Panc1 (cell line): ENCODE results near the gene DNAI2.

Experiments
- POLR2AphosphoS5 ChIP-seq: IDR thresholded peaks from 2 replicates; pipeline ENCODE4 v1.6.1; 2012; ENCODE audit warnings: mild to moderate bottlenecking, low read depth, low read length, moderate library complexity
- TF ChIP-seq, protein P1 (sequence below): fragments of 450-650 bp; IDR thresholded peaks from 2 replicates; pipeline ENCODE4 v1.5.1; 2017; ENCODE audit warnings: mild to moderate bottlenecking
- TF ChIP-seq, protein P2 (sequence below), 2 experiments: IDR thresholded peaks; 2 replicates each; pipeline ENCODE4 v1.6.1; 2011 to 2012; ENCODE audit warnings: low read depth in 2 of 2, control low read depth in 1 of 2, low read length in 1 of 2, mild to moderate bottlenecking in 1 of 2, moderate library complexity in 1 of 2; ENCODE audit not compliant: insufficient read depth in 1 of 2

DNA sequence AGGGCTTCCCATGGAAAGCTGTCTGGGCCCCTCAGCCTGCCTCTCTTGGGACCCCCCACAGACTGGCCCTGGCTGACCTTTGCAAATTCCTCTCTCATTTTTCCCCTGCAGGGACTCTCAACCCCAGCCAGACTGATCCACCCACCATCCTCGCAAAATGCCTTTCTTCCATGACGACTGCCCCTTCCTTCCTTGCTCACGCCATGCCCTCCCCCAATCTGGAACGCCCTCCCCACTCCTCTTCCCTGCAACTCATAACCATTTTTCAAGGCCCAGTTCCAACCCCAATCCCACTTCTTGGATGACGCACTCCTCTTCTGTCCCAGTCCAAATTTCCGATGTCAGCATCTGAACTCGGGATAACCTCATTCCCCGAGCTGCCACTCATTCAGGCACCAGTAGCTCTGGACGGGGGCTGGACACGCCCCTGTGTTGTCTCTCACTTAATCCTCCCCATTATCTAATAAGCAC, 1.3 kb upstream of the DNAI2 start:
- TF ChIP-seq, protein P1, sequence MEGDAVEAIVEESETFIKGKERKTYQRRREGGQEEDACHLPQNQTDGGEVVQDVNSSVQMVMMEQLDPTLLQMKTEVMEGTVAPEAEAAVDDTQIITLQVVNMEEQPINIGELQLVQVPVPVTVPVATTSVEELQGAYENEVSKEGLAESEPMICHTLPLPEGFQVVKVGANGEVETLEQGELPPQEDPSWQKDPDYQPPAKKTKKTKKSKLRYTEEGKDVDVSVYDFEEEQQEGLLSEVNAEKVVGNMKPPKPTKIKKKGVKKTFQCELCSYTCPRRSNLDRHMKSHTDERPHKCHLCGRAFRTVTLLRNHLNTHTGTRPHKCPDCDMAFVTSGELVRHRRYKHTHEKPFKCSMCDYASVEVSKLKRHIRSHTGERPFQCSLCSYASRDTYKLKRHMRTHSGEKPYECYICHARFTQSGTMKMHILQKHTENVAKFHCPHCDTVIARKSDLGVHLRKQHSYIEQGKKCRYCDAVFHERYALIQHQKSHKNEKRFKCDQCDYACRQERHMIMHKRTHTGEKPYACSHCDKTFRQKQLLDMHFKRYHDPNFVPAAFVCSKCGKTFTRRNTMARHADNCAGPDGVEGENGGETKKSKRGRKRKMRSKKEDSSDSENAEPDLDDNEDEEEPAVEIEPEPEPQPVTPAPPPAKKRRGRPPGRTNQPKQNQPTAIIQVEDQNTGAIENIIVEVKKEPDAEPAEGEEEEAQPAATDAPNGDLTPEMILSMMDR, result no peak
- TF ChIP-seq, protein P2, sequence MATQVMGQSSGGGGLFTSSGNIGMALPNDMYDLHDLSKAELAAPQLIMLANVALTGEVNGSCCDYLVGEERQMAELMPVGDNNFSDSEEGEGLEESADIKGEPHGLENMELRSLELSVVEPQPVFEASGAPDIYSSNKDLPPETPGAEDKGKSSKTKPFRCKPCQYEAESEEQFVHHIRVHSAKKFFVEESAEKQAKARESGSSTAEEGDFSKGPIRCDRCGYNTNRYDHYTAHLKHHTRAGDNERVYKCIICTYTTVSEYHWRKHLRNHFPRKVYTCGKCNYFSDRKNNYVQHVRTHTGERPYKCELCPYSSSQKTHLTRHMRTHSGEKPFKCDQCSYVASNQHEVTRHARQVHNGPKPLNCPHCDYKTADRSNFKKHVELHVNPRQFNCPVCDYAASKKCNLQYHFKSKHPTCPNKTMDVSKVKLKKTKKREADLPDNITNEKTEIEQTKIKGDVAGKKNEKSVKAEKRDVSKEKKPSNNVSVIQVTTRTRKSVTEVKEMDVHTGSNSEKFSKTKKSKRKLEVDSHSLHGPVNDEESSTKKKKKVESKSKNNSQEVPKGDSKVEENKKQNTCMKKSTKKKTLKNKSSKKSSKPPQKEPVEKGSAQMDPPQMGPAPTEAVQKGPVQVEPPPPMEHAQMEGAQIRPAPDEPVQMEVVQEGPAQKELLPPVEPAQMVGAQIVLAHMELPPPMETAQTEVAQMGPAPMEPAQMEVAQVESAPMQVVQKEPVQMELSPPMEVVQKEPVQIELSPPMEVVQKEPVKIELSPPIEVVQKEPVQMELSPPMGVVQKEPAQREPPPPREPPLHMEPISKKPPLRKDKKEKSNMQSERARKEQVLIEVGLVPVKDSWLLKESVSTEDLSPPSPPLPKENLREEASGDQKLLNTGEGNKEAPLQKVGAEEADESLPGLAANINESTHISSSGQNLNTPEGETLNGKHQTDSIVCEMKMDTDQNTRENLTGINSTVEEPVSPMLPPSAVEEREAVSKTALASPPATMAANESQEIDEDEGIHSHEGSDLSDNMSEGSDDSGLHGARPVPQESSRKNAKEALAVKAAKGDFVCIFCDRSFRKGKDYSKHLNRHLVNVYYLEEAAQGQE (IDR thresholded peaks at IDR 0.05; ENCODE audit: insufficient read depth in 1 of 2, low read depth in 2 of 2, low read length in 1 of 2), result no peak
- no peak for TF ChIP-seq POLR2AphosphoS5
